CD4-positive, alpha-beta T cell treated with Interleukin-17A for 4 hours (primary cell): ENCODE measurements around the gene EVI5L.

Experiments
- DNase-seq: peaks from one replicate; pipeline ENCODE4 v3.0.0-alpha.2; 2020; ENCODE audit warnings: mixed read lengths

The EVI5L gene

GRCh38 chr19:7903244-7904073, 73.4 kb downstream of the EVI5L start, which contains the start of gene MAP2K7:
TSS of gene MAP2K7 (plus strand) at chr19:7903877. CDS start at chr19:7903945, 68 bp downstream.
- DNase-seq: peak; percentile 100

DNA sequence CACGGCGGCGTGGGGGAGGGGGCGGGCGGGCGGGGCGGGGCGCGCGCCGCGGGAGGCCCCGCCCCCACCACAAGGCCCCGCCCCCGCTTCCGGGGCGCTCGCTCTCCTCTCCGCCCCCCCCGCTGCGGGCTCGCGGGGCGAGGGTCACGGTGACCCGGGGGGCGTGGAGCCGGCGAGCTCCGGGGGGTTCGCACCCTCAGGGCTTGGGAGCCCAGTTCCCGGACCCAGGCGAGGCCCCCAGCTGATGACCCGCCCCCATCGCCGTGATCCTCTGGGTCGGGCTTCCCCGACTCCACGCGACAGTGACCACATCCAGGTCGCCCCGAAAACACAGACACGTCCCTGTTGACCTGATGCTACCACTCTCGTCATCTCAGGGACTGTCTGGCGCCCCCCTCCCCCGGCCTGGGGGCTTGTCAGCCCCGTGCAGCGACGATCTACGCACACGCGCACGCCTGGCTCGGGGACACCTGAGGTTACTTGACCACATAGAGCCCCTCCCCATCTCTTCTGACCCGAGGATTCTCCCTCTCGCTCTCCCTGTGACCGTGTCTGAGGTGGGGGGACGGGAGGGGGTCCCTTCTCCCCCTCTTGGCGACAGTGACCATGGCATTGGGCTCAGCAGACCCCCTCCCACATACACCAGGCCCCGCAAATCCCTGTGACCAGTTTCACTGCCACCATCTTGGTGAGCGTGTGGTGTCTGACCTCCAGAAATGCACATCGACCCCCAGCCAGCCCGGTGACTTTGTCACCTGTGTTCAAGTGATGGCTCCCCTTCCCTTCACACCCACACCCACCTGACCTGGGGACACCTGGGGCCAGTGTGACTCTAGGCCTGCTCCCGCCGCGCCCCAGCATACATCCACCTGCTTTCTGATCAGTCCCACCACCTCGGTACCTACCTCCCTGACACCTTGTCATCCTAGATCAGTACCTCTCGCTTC, 74.3 kb downstream of the EVI5L start:
- DNase-seq: no peak

GRCh38 chr19:7905268-7905667, 75.2 kb downstream of the EVI5L start:
- DNase-seq: no peak

DNA sequence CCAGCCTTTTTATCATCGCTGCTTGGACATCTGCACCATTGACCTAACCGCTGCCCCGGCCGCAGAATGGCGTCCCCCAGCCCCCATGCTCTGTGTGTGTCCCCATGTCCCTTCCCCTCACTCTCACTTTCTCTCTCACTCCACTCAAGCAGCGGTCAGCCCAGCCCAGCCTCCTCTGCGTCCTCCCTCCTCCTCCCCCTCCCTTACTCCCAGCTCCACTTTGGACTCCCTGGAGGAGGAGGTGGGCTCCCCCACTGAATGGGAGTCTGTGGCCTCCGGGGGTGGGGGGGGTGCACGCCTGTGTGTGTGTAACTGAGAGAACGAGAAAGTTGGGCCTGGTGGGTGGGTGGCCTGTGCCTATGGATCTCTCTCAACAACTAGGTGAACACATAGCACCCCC, 75.8 kb downstream of the EVI5L start:
- DNase-seq: no peak

- no peak for DNase-seq
Observed at GRCh38 chr19:7907122-7907521, 77.1 kb downstream of the EVI5L start.

GRCh38 chr19:7907544-7907943, 77.5 kb downstream of the EVI5L start:
- DNase-seq: no peak

DNA sequence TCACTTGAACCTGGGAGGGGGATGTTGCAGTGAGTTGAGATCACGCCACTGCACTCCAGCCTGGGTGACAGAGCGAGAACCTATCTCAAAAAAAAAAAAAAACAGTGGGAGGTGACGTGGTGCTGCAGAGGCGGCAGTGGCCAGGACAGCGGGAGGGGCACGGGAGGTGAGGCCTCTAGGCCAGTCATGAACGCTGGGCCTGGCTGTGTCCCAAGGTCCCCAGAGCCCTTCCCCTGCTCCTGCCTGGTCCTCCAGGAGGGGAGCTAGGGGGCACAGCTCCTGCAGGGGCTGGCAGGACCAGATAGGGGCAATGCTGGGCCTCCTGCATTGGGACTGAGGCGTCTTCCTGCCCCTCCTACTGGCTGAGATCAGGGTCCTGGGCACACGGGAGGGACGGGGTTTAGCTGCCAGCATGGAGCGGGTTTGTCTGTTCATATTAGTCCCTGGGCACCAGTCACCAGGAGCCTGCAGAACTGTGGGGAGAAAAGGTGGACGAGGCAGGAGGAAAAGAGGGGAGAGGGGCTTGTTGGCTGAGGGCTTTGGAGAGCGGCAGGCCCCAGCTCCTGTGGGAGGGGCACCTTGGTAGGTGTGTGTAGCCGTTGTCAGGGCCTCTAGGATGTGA, 78.2 kb downstream of the EVI5L start:
- no peak for DNase-seq

- DNase-seq: no peak
Observed at GRCh38 chr19:7908742-7909461, 78.9 kb downstream of the EVI5L start.

DNA sequence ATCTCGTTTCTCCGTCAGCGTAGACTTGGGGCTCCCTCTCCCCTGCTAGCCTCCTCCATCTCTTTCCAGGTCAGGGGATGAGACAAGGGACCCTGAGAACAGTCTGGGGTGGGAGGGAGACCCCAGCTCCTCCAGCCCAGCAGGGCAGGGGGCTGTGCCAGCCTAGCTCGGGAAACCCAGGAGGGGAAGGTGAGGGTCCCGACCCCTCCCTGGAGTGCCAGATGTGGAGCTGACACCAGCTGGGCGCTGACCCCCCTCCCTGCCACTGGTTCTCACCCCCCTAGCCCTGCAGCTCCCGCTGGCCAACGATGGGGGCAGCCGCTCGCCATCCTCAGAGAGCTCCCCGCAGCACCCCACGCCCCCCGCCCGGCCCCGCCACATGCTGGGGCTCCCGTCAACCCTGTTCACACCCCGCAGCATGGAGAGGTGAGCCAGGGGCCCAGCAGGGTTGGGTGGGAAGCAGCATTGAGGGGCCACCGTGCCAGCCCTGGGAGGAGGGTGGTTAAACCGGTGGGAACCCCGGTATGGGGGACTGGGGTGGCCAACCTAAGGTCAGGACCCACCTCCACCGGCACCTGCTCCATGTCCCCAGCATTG, 79.6 kb downstream of the EVI5L start:
- no peak for DNase-seq

DNA sequence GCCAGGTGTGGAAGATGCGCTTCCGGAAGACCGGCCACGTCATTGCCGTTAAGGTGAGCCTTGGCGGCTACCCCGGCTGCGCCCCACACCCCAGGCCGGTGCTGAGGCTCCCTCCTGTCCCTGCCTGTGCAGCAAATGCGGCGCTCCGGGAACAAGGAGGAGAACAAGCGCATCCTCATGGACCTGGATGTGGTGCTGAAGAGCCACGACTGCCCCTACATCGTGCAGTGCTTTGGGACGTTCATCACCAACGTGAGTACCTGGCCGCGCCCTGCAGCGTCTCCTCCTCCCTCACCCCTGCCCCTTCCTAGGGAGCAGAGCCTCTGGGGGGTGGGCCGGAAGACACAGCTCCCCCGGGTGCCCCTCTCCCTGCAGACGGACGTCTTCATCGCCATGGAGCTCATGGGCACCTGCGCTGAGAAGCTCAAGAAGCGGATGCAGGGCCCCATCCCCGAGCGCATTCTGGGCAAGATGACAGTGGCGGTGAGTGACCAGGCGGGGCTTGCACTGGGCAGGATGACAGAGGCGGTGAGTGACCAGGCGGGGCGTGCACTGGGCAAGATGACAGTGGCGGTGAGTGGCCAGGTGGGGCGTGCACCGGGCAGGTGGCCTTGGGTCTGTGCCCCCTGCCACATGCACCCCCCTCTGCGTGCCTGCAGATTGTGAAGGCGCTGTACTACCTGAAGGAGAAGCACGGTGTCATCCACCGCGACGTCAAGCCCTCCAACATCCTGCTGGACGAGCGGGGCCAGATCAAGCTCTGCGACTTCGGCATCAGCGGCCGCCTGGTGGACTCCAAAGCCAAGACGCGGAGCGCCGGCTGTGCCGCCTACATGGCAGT, 80.5 kb downstream of the EVI5L start:
- DNase-seq: no peak

DNA sequence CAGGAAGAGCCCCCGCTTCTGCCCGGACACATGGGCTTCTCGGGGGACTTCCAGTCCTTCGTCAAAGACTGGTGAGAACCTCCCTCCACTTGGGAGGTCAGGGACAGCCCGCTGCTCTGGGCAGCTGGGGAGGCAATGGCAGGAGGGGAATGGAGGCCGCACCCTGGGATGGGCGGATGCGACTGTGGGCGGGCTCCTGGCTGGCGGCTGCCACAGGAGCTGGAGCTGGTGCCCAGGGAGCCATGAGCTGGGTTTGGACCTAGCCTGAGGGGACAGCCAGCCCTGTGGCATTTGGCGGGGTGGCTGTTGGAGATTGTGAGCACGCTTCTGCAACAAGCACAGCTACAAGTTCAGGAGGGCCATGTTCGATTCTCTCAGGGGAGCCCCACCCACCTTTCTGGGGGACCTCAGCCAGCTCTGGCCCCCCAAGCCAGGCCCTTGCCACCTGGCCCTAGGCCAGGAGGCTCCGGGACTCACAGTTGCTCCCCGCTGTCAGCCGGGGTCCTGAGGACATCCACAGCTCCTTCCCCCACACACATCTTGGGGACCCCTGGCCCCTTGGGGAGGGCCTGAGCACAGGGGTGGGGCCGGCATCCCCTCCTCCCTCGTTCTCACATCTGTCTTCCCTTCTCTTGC, 81.6 kb downstream of the EVI5L start:
- DNase-seq: no peak

GRCh38 chr19:7912144-7912696, 82.2 kb downstream of the EVI5L start:
- no peak for DNase-seq

GRCh38 chr19:7912697-7913564, 82.9 kb downstream of the EVI5L start:
- no peak for DNase-seq

GRCh38 chr19:7913652-7914051, 83.6 kb downstream of the EVI5L start:
- DNase-seq: no peak

- DNase-seq: no peak
Observed at GRCh38 chr19:7914099-7914498, 84.1 kb downstream of the EVI5L start.
